ENCODE measurements around the gene TBC1D25. TPM values are rescaled to one million over a fixed set of nuclear protein-coding genes. Genes with fewer than 3 reads are reported as not detected.

The TBC1D25 gene
- total RNA-seq, 4 donors from 2014 or later = 8.7 to 15.4 (median 13.2) TPM

DNA sequence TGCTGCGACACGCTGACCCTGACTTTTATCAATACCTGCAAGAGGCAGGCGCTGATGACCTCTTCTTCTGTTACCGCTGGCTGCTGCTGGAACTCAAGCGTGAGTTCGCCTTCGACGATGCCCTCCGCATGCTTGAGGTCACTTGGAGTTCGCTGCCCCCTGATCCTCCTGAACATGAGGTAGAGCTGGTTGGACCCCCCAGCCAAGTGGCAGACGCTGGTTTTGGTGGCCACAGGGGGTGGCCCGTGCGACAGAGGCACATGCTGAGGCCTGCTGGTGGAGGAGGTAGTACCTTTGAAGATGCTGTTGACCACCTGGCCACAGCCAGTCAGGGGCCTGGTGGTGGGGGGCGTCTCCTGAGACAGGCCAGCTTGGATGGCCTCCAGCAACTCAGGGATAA lies 20.5 kb downstream of the TBC1D25 start:
- TF ChIP-seq CTCF (IDR thresholded peaks at IDR 0.05) = no peak
- no peak for ATAC-seq (ENCODE audit: low FRiP score)
- DNase-seq (ENCODE audit: low spot score) = no peak

GRCh38 chrX:48560681-48561080 lies 21.2 kb downstream of the TBC1D25 start:
- no peak for TF ChIP-seq CTCF (IDR thresholded peaks at IDR 0.05)
- no peak for DNase-seq (ENCODE audit: low spot score)
- no peak for ATAC-seq (ENCODE audit: low FRiP score)

DNA sequence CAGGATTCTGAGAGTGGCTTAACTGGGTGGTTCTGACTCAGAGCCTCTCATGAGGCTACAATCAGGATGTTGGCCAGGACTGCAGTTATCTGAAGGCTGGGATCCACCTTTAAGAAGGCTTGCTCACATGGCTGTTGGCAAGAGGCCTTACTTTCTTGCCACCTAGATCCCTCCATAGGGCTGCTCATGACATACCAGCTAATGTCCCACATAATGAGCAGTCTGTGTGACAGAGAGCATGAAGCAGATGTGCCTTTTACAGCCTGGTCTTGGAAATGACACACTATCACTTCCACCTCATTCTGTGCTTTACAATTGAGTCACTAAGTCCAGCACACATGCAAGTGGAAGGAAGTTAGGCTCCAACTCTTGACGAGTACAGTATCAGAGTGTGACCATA lies 30.4 kb downstream of the TBC1D25 start:
- DNase-seq (ENCODE audit: low spot score) = no peak

GRCh38 chrX:48573690-48574269 lies 34.3 kb downstream of the TBC1D25 start:
- TF ChIP-seq CTCF (IDR thresholded peaks at IDR 0.05) = no peak
- peak; percentile 29 for ATAC-seq (ENCODE audit: low FRiP score)
- DNase-seq (ENCODE audit: low spot score) = no peak

More for the DNA sequence above, 30.4 kb downstream of the TBC1D25 start:
- TF ChIP-seq CTCF (IDR thresholded peaks at IDR 0.05) = no peak
- no peak for ATAC-seq (ENCODE audit: low FRiP score)

DNA sequence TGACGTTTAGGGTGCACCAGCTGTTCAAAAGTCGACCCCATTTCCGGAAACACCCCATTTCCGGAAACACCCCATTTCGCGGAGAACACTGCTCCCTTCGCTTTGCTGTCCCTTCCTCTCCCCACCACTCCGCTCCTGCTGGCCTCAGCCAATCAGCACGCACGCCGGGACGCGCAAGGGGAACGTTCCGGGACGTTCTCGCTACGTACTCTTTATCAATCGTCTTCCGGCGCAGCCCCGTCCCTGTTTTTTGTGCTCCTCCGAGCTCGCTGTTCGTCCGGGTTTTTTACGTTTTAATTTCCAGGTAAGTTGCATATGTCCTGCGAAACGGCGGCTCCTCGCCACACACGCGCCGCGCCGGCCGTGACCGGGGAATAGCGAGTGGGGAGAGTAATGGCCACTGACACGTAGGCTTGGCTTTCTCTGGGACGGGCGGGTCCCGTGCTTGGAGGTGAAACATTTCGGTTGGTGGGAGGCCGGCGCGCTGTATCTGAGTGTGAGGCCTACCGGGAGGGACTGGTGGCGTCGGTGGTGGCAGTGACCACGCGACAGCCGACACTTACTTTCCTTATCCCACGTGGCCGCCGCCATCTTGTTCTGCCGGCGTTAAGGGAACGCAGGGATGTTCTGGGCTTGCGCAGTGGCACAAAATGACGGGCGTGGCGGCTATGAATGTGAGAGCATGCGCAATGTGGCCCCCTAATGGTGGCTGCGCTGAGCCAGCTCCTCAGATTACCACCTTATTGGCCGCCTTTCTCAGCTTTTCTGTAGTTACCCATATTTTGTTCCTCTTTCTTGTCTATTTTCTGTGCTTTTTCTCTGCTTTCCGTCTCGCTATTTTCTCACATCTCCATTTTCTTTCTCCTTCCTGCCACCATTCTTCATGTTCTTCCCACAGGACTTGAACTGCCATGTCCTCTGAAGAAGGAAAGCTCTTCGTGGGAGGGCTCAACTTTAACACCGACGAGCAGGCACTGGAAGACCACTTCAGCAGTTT lies 35.1 kb downstream of the TBC1D25 start, which contains the start of gene RBM3:
RBM3 (plus strand) TSS at position 215 of the 997 bp plus-strand sequence; CDS start at position 912, 697 bp downstream.
- DNase-seq (ENCODE audit: low spot score) (peak; percentile 65), ATAC-seq (ENCODE audit: low FRiP score) (peak; percentile 96)
- no peak for TF ChIP-seq CTCF (IDR thresholded peaks at IDR 0.05)

- ATAC-seq (ENCODE audit: low FRiP score) = no peak
- no peak for DNase-seq (ENCODE audit: low spot score)
- TF ChIP-seq CTCF (IDR thresholded peaks at IDR 0.05) = no peak
These were observed 36.1 kb downstream of the TBC1D25 start for GRCh38 chrX:48575642-48576041.
